Measurements from ENCODE around the gene B4GALT2.

Gene B4GALT2

GRCh38 chr1:43969746-43970466 is 9.1 kb upstream of the B4GALT2 start, which contains the start of gene DPH2:
Gene DPH2 (plus strand): TSS chr1:43970010. CDS start chr1:43970176, 166 bp downstream.
- DNase-seq (ENCODE audit: low read depth, low spot score) = peak; percentile 92

DNA sequence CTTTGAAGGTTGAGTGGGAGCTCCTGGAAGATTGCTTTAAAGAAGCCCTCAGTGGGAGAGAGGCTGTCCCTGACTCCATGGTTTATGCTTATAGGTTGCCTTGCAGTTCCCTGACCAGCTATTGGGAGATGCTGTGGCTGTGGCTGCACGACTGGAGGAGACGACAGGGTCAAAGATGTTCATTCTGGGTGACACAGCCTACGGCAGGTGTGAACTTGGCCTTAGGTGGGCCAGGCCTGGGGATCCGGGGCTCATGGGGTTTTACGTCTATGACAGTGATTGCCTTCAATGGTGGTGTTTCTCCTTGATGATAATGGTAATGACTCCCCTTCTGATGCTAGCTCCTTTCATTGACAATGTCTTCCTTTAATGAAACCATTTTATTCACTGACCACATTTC is 8.5 kb upstream of the B4GALT2 start:
- DNase-seq (ENCODE audit: low read depth, low spot score) = no peak

DNA sequence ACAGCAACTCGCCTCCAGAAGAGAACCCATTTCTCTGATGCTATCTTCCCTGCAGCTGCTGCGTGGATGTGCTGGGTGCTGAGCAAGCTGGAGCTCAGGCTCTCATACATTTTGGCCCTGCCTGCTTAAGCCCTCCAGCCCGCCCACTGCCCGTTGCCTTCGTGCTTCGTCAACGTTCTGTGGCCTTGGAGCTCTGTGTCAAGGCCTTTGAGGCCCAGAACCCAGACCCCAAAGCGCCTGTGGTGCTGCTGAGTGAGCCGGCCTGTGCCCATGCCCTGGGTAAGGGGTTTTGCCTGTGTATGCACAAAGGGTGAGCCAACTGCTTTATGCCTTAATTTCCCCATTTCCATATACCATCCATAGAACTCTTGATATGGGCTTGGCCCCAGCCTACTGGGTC is 8.1 kb upstream of the B4GALT2 start:
- DNase-seq (ENCODE audit: low read depth, low spot score) = no peak

GRCh38 chr1:43971336-43971980 is 7.6 kb upstream of the B4GALT2 start:
- DNase-seq (ENCODE audit: low read depth, low spot score) = no peak

DNA sequence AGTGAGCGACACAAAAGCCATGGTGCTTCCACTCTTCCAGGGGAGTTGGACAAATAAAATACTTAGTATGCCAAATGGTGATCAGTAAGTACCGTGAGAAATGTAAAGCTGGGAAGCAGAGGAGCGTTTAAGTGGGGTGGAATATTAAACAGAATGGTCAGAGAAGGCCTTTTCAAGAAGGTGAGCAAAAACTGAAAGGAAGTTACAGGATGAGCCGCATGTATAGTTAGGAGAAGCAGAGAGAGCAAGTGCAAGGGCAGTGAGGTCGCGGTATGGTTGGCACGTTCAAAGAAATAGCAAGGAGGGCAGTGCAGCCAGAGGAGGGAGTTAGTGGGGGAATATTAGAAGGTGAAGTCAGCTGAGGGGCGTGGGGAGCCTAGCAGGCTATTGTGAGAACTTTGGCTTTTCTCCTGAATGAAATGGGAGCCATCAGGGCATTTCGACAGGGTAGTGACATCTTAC is 5.0 kb upstream of the B4GALT2 start:
- no peak for DNase-seq (ENCODE audit: low read depth, low spot score)

DNA sequence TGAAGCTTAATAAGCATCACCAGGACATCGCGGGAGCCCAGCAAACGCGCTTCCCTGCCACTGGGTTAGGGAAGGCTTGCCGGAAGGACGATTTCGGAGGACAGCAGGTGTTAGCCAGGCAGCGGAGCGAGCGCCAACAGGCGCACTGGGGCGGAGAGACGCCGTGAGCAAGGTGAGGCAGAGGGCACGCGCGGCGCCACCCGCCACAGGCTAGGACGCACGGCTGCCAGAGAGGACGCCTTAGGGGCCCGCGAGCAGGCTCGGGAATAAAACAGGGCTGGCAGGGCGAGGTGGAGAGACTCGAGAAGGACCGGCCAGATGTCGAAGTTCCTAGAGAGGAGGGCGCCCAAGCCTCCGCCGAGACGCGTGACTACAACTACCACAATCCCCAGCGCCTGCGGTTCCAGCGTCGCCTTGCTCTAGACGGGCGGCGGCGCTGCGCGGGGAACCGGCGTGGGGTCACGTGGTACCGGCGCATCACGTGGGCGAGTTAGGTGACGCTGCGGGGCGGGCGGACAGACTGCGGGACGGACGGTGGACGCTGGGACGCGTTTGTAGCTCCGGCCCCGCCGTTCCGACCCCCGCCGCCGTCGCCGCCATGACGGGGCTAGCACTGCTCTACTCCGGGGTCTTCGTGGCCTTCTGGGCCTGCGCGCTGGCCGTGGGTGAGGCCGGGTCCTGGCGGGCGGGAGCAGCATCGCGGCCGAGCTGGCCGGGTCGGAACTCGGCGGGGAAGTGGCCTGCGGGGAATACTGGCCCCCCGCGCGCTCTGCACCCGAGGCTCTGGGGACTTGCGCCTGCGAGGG is 4.4 kb upstream of the B4GALT2 start, which contains the start of gene ATP6V0B:
Gene ATP6V0B (plus strand): TSS at position 518 of the 806 bp plus-strand sequence. CDS start 81 bp downstream, at position 599.
- peak; percentile 88 for DNase-seq (ENCODE audit: low read depth, low spot score)

DNA sequence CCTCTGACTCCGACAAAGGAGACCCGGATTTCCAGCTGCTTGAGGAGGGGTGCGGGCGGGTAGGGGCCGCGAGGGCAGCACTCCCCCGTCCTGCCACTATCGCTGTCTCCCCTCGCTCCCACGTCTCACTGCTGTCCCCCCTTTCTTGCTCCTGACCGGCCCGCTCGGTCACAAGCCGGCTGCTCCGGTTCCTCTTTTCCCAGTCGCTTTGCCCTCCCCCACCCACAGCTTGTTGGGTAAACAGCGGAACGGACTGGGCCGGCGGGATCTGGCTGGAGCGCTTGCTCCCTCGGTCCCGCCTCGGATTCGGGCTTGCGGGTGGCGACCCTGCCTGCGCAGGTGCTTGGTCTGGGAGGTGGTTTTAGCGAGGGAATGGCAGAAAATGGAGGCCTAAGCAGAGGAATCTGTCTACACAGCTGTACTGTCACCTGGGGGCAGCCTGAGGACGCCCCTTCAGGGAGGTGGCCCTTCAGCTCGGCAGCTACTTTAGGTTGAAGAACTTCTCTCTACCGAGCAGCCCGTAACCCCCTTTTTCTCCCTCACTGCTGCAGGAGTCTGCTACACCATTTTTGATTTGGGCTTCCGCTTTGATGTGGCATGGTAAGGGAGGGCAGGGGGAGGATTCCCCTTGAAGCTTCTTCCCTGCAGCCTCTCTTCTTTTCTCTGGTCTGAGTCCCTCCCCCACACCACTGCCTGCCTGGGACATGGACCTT is 3.6 kb upstream of the B4GALT2 start:
- DNase-seq (ENCODE audit: low read depth, low spot score) = no peak

- DNase-seq (ENCODE audit: low read depth, low spot score) = no peak
These were observed 3.0 kb upstream of the B4GALT2 start for GRCh38 chr1:43976045-43976444.

DNA sequence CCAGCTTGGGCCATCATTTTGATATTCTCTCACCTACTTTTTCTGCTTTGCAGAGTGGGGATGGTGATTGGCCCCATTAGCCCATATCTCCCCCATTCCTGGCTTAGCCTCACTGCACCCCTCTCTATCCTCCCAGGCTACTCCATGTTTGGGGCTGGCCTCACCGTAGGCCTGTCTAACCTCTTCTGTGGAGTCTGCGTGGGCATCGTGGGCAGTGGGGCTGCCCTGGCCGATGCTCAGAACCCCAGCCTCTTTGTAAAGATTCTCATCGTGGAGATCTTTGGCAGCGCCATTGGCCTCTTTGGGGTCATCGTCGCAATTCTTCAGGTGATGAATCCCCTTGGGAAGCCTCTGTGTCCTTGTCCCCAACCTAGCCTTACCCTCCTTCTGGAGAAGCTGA is 2.1 kb upstream of the B4GALT2 start:
- DNase-seq (ENCODE audit: low read depth, low spot score) = no peak

DNA sequence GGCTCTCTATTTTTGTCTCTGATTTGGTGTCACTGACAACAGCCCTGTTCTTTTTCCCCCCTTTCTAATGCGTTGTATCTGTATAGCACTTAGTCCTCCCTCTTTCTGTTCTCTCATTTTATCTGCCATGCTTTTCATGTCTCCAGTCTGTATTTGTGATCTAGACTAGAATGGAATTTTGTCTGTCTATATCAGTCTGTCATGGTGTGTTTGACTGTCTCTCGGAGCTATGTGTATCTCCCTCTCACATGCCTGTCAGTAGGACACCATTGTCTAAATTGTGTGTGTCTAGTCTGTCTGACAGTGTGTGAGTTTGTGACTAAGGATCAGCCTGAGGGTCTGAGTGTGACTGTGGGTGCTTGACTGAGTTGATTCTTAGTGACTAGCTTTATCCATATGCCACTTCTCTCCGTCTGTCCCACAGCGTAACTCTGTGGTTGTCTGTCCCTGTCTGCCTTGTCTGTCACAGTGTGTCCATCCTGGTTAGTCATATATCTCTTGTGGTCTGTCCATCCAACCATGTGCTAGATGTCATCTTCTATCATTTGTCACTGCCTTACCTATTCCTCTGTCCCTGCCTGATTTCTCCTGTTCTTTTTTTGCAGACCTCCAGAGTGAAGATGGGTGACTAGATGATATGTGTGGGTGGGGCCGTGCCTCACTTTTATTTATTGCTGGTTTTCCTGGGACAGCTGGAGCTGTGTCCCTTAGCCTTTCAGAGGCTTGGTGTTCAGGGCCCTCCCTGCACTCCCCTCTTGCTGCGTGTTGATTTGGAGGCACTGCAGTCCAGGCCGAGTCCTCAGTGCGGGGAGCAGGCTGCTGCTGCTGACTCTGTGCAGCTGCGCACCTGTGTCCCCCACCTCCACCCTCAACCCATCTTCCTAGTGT is 1.4 kb upstream of the B4GALT2 start:
- DNase-seq (ENCODE audit: low read depth, low spot score) = no peak

GRCh38 chr1:43978264-43978550 is 803 bp upstream of the B4GALT2 start:
- no peak for DNase-seq (ENCODE audit: low read depth, low spot score)

GRCh38 chr1:43979261-43979527 is 184 bp downstream of the B4GALT2 start:
- DNase-seq (ENCODE audit: low read depth, low spot score) = no peak

- DNase-seq (ENCODE audit: low read depth, low spot score) = no peak
These were observed 681 bp downstream of the B4GALT2 start for GRCh38 chr1:43979528-43980254.

GRCh38 chr1:43980255-43981134 is 1.5 kb downstream of the B4GALT2 start:
- DNase-seq (ENCODE audit: low read depth, low spot score) = no peak

DNA sequence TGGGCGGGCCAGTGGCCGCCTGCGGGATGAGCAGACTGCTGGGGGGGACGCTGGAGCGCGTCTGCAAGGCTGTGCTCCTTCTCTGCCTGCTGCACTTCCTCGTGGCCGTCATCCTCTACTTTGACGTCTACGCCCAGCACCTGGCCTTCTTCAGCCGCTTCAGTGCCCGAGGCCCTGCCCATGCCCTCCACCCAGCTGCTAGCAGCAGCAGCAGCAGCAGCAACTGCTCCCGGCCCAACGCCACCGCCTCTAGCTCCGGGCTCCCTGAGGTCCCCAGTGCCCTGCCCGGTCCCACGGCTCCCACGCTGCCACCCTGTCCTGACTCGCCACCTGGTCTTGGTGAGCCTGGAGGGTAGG is 2.1 kb downstream of the B4GALT2 start:
- DNase-seq (ENCODE audit: low read depth, low spot score) = no peak

DNA sequence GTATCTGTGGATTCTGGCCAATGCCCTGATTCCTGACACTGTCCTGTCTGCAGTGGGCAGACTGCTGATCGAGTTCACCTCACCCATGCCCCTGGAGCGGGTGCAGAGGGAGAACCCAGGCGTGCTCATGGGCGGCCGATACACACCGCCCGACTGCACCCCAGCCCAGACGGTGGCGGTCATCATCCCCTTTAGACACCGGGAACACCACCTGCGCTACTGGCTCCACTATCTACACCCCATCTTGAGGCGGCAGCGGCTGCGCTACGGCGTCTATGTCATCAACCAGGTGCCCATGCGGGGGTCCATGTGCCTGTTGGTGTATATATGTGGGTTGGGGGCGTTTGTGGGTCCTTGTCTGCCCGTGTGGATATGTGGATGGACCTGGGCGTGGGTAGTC is 2.6 kb downstream of the B4GALT2 start:
- DNase-seq (ENCODE audit: low read depth, low spot score) = no peak

- DNase-seq (ENCODE audit: low read depth, low spot score) = no peak
These were observed 3.2 kb downstream of the B4GALT2 start for GRCh38 chr1:43982241-43982640.

DNA sequence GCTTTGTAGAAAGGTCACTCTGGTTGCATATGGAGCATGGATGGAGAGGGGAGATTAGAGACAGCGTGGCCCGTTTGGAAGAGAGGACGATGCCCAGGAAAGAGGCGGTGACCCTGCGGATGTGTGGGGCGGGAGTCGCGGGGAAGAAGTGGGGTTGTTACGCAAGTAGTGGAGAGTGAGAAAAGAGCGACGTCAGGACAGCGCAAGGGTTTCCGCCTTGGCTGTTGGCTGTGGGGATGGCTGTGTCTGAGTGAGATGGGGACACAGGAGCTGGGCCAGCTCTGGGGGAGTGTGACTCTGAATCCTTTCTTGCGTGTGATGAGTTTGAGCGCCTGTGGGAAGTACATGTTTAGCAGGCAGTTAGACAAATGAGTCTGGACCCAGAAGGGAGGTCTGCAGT is 3.8 kb downstream of the B4GALT2 start:
- DNase-seq (ENCODE audit: low read depth, low spot score) = no peak

GRCh38 chr1:43983253-43983899 is 4.4 kb downstream of the B4GALT2 start:
- DNase-seq (ENCODE audit: low read depth, low spot score) = no peak
